ENCODE data around the gene SETD1A. TPM values are rescaled to one million over a fixed set of nuclear protein-coding genes. Genes with fewer than 3 reads are reported as not detected.

Gene SETD1A
- total and polyA plus RNA-seq, 2 of the 4 experiments (the other 2 are of a cell fraction): 0.54 to 5.8 TPM

- H2BK20ac ChIP-seq (ENCODE audit: low read depth, low read length): no peak overlapping the region
- no peak overlapping the region for H3K4me2 ChIP-seq (ENCODE audit: low read depth, low read length)
- H3K36me3 ChIP-seq (ENCODE audit: control insufficient read depth, insufficient read depth, low read length): peaks cover 53% of the 10 kb centered on the region
- H3K4ac ChIP-seq (ENCODE audit: low read depth, low read length): no peak overlapping the region
- no peak overlapping the region for H3K18ac ChIP-seq (ENCODE audit: low read depth, low read length)
- H3K14ac ChIP-seq (replicated peaks; ENCODE audit: low read depth, low read length): no peak overlapping the region
- no peak overlapping the region for H2BK15ac ChIP-seq (ENCODE audit: low read depth, low read length)
- CTCF ChIA-PET: interaction anchor here (0.6 kb wide), 1 partner anchor 244 kb away, joined by 3 read pairs; no protein-coding TSS in a partner anchor
- in situ Hi-C loops (cut with MboI; ENCODE audit: low sequenced_read_pairs): no loop called here
- no peak overlapping the region for H2AK9ac ChIP-seq (replicated peaks; ENCODE audit: low read depth, low read length, poor library complexity)
- H2AK5ac ChIP-seq (ENCODE audit: low read depth, low read length): no peak overlapping the region
- no peaks in the 10 kb centered on the region for H3K9me3 ChIP-seq (ENCODE audit: control insufficient read depth, insufficient read depth, low read length)
- H3K9me1 ChIP-seq (ENCODE audit: insufficient read depth, low read length): no peaks in the 10 kb centered on the region; the same call in 1 of the 2 replicates
- WGBS, 2 experiments (ENCODE audit: extremely low coverage in 2 of 2, insufficient read length in 1 of 2): 100% methylated on average over 4 of the region's 11 CpGs; no CpG with 5 or more reads in 1 of the 2 experiments
- POLR2A ChIA-PET (ENCODE audit: unreplicated experiment): no interaction called here
- H3K79me1 ChIP-seq (ENCODE audit: low read depth in 1 of 2, low read length in 2 of 2): peaks cover 32 to 42% of the 10 kb centered on the region in 2 experiments
- no peak overlapping the region for H4K5ac ChIP-seq (ENCODE audit: low read depth, low read length)
- dilution Hi-C loops (cut with HindIII; ENCODE audit: low sequenced_read_pairs, unreplicated experiment): no loop called here
- peaks cover 6% of the 10 kb centered on the region for H3K4me1 ChIP-seq (ENCODE audit: control insufficient read depth, insufficient read depth, low read length)
- H3K27ac ChIP-seq (ENCODE audit: insufficient read depth, low read length): no peak overlapping the region
- no peak for DNase-seq
- no peak overlapping the region for H4K8ac ChIP-seq (ENCODE audit: low read depth in 2 of 2, low read length in 2 of 2)
- H2BK5ac ChIP-seq (ENCODE audit: low read depth, low read length, poor library complexity, severe bottlenecking): no peak overlapping the region
- peaks cover 17% of the 10 kb centered on the region for H4K20me1 ChIP-seq (ENCODE audit: insufficient read depth, low read length)
- no peak overlapping the region for H3K23ac ChIP-seq (ENCODE audit: low read depth, low read length)
- no peak overlapping the region for H3K9ac ChIP-seq (ENCODE audit: low read depth, low read length)
- intact Hi-C loops (cut with micrococcal nuclease): no loop called here
- no peak overlapping the region for H4K91ac ChIP-seq (ENCODE audit: insufficient read depth, low read depth, low read length)
- TF ChIP-seq SMC3 (IDR thresholded peaks at IDR 0.05; ENCODE audit: low read depth, low read length): no peak
- TF ChIP-seq ELK1 (IDR thresholded peaks at IDR 0.05; ENCODE audit: borderline replicate concordance, low read depth, low read length): no peak
- TF ChIP-seq CHD1 (IDR thresholded peaks at IDR 0.05; ENCODE audit: low read depth, low read length): no peak
- TF ChIP-seq CEBPB (IDR thresholded peaks at IDR 0.05; ENCODE audit: low read depth, low read length): no peak
- TF ChIP-seq USF2 (IDR thresholded peaks at IDR 0.05; ENCODE audit: low read depth, low read length): no peak
- H3K56ac ChIP-seq (ENCODE audit: extremely low read depth, insufficient read depth, low read length): no peak overlapping the region
- BruUV-seq (replicated peaks): no TSS peak
- no peak overlapping the region for H3K4me3 ChIP-seq (ENCODE audit: insufficient read depth, low read depth, low read length)
- no peaks in the 10 kb centered on the region for H3K27me3 ChIP-seq (ENCODE audit: control insufficient read depth, insufficient read depth, low read length)
- no peak overlapping the region for H2AFZ ChIP-seq (replicated peaks; ENCODE audit: low read length, poor library complexity)
- no peak for ATAC-seq (ENCODE audit: low read depth)
- no peak overlapping the region for H2BK120ac ChIP-seq (ENCODE audit: low read depth, low read length)
These were observed 3.8 kb downstream of the SETD1A start for GRCh38 chr16:30961384-30961783.

Measured in IMR-90 (cell line).